DOHH2 (cell line): ENCODE data around the gene CREB3L2.

Experiments used
- H3F3A ChIP-seq: fragments of 200-600 bp; sonication (generic), shearing (Covaris generic); 2 replicates; pipeline ENCODE4 v1.6.0; 2016; ENCODE audit warnings: antibody characterized with exemption, mild to moderate bottlenecking; ENCODE audit not compliant: control insufficient read depth, insufficient read depth
- H3K27ac ChIP-seq: fragments of 200-600 bp; sonication (generic); 2 replicates; pipeline ENCODE4 v1.5.1; 2014; ENCODE audit warnings: low read depth, mild to moderate bottlenecking, low read length, moderate library complexity
- H3K27me3 ChIP-seq: fragments of 200-600 bp; sonication (generic); 2 replicates; pipeline ENCODE4 v1.6.1; 2014; ENCODE audit warnings: mild to moderate bottlenecking, low read length, mixed read lengths; ENCODE audit not compliant: control insufficient read depth
- H3K36me3 ChIP-seq: fragments of 200-600 bp; sonication (generic); 2 replicates; pipeline ENCODE4 v1.6.1; 2014; ENCODE audit warnings: mild to moderate bottlenecking, low read length, moderate library complexity, mixed read lengths; ENCODE audit not compliant: control insufficient read depth
- H3K4me1 ChIP-seq: fragments of 200-600 bp; sonication (generic); 2 replicates; pipeline ENCODE4 v1.6.1; 2014; ENCODE audit warnings: mild to moderate bottlenecking, low read length, mixed read lengths; ENCODE audit not compliant: control insufficient read depth
- H3K4me2 ChIP-seq: fragments of 200-600 bp; sonication (generic); 2 replicates; pipeline ENCODE4 v1.6.0; 2014; ENCODE audit warnings: mild to moderate bottlenecking, low read length, moderate library complexity
- H3K4me3 ChIP-seq: fragments of 200-600 bp; sonication (generic); 2 replicates; pipeline ENCODE4 v1.5.1; 2014; ENCODE audit warnings: mild to moderate bottlenecking, low read length, mixed read lengths
- H3K79me2 ChIP-seq: fragments of 200-600 bp; sonication (generic); 2 replicates; pipeline ENCODE4 v1.6.1; 2014; ENCODE audit warnings: mild to moderate bottlenecking, low read length, mixed read lengths; ENCODE audit not compliant: control insufficient read depth
- H3K9me2 ChIP-seq: fragments of 200-600 bp; sonication (generic); replicated peaks from 2 replicates; pipeline ENCODE4 v1.6.1; 2014; ENCODE audit warnings: mild to moderate bottlenecking, low read length, mixed read lengths; ENCODE audit not compliant: control insufficient read depth
- H3K9me3 ChIP-seq: fragments of 200-600 bp; sonication (generic); 2 replicates; pipeline ENCODE4 v1.6.1; 2014; ENCODE audit warnings: antibody characterized with exemption, low read length, mixed read lengths; ENCODE audit not compliant: control insufficient read depth, insufficient read depth
- H4K20me1 ChIP-seq: fragments of 200-600 bp; sonication (generic); 2 replicates; pipeline ENCODE4 v1.6.0; 2014; ENCODE audit warnings: low read depth, mild to moderate bottlenecking, antibody characterized with exemption, low read length, moderate library complexity; ENCODE audit not compliant: control insufficient read depth, insufficient read depth
- CTCF ChIP-seq: fragments of 200-600 bp; sonication (generic); IDR thresholded peaks from one replicate; pipeline ENCODE4 v1.5.1; 2014; ENCODE audit warnings: antibody characterized with exemption, mild to moderate bottlenecking, low read depth, low read length; ENCODE audit not compliant: poor library complexity, severe bottlenecking
- EZH2phosphoT487 ChIP-seq: fragments of 200-600 bp; sonication (generic); IDR thresholded peaks from 2 replicates; pipeline ENCODE4 v1.6.1; 2017; ENCODE audit warnings: borderline replicate concordance, mild to moderate bottlenecking, antibody characterized with exemption, low read length, moderate library complexity, mixed read lengths

Gene CREB3L2

GRCh38 chr7:137853053-137853452 is 148.8 kb downstream of the CREB3L2 start:
- Histone ChIP-seq H4K20me1 (no peaks in the 10 kb centered on the region), H3F3A (no peaks in the 10 kb centered on the region), H3K4me3 (no peak overlapping the region), H3K27me3 (no peaks in the 10 kb centered on the region), H3K4me2 (no peak overlapping the region), H3K9me2 (no peaks in the 10 kb centered on the region), H3K9me3 (no peaks in the 10 kb centered on the region), H3K79me2 (no peaks in the 10 kb centered on the region), H3K4me1 (no peaks in the 10 kb centered on the region), H3K36me3 (no peaks in the 10 kb centered on the region), H3K27ac (no peak overlapping the region)
- TF ChIP-seq EZH2phosphoT487 (no peak), CTCF (no peak)

GRCh38 chr7:137852108-137852507 is 149.8 kb downstream of the CREB3L2 start:
- no peak overlapping the region for H3K4me3 ChIP-seq
- no peaks in the 10 kb centered on the region for H3K27me3 ChIP-seq
- no peak overlapping the region for H3K4me2 ChIP-seq
- H3K79me2 ChIP-seq: no peaks in the 10 kb centered on the region
- H3K9me2 ChIP-seq: no peaks in the 10 kb centered on the region
- no peaks in the 10 kb centered on the region for H3K9me3 ChIP-seq
- H4K20me1 ChIP-seq: no peaks in the 10 kb centered on the region
- H3K4me1 ChIP-seq: no peaks in the 10 kb centered on the region
- H3K27ac ChIP-seq: no peak overlapping the region
- H3F3A ChIP-seq: no peaks in the 10 kb centered on the region
- TF ChIP-seq CTCF (no peak), EZH2phosphoT487 (no peak)
- H3K36me3 ChIP-seq: no peaks in the 10 kb centered on the region

- Histone ChIP-seq H3K27ac (no peak overlapping the region), H3K4me2 (no peak overlapping the region), H4K20me1 (no peaks in the 10 kb centered on the region), H3K4me1 (no peaks in the 10 kb centered on the region), H3K9me3 (no peaks in the 10 kb centered on the region), H3K4me3 (no peak overlapping the region), H3K27me3 (no peaks in the 10 kb centered on the region), H3K79me2 (no peaks in the 10 kb centered on the region), H3K36me3 (no peaks in the 10 kb centered on the region), H3K9me2 (no peaks in the 10 kb centered on the region), H3F3A (no peaks in the 10 kb centered on the region)
- no peak for TF ChIP-seq CTCF
- TF ChIP-seq EZH2phosphoT487: no peak
These were observed 150.6 kb downstream of the CREB3L2 start for GRCh38 chr7:137850972-137851945.
